Activated CD4-positive, alpha-beta T cell treated with anti-CD3 and anti-CD28 coated beads, Interleukin-2, Interleukin-4, amounts not matched to agents 100 ng/mL and 50 ng/mL, durations not matched to agents 16 hours and 8 hours (primary cell): ENCODE results near the gene CECR2.

Source experiments
- DNase-seq: peaks from one replicate; pipeline ENCODE4 v3.0.0-alpha.2; 2020; ENCODE audit warnings: low spot score

The CECR2 gene

DNA sequence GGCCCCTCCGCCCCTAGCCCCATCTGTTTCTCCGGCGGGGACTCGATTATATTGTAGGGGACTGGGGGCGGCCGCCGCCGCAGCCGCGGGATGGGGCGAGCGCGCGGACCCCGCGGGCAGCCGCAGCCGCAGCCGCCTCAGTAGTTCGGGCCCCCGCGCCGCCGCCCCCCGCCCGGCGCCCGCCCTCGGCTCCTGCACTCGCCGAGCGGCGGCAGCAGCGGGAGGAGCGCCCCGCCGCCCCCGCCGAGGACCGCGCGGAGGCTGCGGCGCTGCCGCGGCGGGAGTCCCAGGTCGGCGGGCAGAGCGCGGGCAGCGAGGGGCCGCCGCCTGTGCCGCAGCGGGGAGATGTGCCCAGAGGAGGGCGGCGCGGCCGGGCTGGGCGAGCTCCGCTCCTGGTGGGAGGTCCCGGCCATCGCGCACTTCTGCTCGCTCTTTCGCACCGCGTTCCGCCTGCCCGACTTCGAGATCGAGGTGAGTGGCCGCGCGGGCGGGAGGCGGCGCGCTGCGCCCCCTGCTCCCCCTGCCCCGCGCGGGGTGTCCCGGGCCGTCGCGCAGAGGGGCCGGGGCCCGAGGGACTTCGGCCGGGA, at the start of gene CECR2:
Gene CECR2 (plus strand): TSS at position 22 of the 587 bp plus-strand sequence. CDS start 324 bp downstream, at position 346.
- no peak for DNase-seq

DNA sequence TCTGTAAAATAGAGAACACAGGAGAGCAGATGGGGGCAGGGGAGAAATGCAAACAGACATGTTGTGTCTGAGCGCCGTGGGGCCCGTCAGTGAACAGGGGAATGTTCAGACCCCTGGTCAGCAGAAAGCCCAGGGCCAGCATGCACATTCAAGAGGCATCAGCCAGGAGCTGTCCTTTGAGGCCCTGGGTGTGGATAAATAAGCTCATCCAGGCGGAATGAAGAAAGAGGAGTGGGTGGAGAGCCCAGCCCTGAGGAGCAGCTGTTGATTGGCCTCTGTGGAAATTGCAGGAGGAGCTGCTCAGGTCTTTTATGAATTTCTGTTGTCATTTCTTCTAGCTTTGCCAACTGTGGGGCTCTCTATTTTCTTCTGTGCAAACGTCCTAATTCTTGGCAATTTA, 49.7 kb upstream of the CECR2 start:
- DNase-seq = no peak

DNA sequence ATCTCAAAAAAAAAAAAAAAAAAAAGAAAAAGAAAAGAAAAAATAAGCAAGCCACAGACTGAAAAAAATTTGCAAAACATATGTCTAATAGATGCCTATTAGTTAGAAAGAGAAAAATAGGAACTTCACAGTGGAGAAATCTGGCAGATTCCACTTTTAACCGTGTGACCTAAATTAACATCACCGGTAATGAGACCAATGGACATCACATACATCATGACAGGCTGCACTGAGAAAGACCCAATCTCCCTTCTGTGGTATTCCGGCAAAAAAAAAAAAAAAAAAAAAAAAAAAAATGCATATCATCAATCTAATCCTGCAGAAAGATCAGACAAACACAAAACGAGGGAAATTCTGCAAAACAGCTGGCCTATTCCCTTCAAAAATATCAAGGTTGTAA, 46.7 kb upstream of the CECR2 start:
- no peak for DNase-seq

GRCh38 chr22:17331690-17332089, 37.6 kb upstream of the CECR2 start:
- no peak for DNase-seq

GRCh38 chr22:17332109-17332800, 37.0 kb upstream of the CECR2 start:
- no peak for DNase-seq

- DNase-seq = no peak
Observed at GRCh38 chr22:17334059-17334458, 35.2 kb upstream of the CECR2 start.

DNA sequence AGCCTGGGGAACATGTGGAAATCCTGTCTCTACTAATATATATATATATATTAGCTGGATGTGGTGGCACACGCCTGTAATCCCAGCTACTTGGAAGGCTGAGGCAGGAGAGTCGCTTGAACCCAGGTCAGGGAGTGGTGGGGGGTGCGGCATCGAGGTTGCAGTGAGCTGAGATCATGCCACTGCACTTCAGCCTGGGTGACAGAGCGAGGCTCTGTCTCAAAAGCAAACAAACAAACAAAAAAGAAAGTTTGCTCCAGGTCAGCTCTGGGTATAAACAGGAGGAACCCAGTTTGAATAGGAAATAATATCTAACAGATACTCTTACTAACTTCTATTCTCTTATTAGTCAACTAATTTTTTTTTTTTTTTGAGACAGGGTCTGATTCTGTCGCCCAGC, 34.3 kb upstream of the CECR2 start:
- no peak for DNase-seq

- no peak for DNase-seq
Observed at GRCh38 chr22:17336061-17336460, 33.2 kb upstream of the CECR2 start.

GRCh38 chr22:17337639-17338038, 31.6 kb upstream of the CECR2 start:
- DNase-seq = no peak

DNA sequence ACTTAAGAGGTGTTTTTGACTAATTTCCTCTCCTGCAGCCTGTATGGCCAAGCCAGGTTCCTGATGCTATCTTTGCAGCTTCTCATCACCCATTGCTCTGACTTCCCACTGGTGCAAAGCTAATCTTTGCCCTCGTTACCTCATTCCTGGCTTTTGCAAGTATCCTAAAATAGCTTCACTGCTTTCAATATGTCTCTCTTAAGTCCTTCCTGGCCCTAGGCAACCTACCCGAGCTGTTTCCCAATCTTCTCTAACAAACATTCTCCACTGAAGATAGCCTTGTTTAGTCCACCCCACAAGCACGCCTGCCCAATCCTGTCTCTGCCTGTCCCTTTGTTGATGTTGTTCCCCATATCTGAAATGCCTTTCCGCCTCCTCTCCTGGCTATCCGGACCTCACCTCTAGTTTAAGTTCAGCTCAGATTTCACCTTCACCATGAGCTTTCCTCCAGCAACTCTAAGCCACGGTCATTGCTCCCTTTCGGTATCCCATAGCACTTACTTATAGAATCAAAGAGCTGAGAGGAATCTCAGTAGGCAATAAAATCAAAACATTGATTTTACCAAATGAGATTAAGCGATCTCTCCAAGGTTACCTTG, 30.1 kb upstream of the CECR2 start:
- DNase-seq = no peak

- no peak for DNase-seq
Observed at GRCh38 chr22:17342361-17342760, 26.9 kb upstream of the CECR2 start.

GRCh38 chr22:17343766-17344165, 25.5 kb upstream of the CECR2 start:
- DNase-seq = no peak

GRCh38 chr22:17346578-17346977, 22.7 kb upstream of the CECR2 start:
- DNase-seq = no peak

DNA sequence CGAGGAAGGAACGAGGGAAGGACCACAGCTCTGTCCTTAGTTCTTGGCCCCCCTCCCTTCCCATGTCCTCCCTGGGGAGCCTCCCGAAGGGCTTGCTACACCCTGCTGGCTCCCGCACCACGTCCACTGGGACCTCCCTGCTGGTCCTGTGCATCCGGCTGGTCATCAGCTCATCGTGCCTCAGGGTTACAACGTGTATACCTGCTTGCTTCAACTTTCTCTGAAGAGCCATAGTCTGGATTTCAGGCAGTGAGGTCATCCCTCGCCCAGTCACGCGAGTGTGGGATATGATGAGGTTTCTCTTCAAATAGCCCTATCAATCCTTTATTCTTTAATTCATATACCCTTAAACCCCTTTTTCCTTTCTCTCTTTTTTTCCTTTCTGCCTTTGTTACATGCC, 21.5 kb upstream of the CECR2 start:
- no peak for DNase-seq

- no peak for DNase-seq
Observed at GRCh38 chr22:17348464-17349103, 20.7 kb upstream of the CECR2 start.

GRCh38 chr22:17349172-17349571, 20.1 kb upstream of the CECR2 start:
- DNase-seq = no peak

DNA sequence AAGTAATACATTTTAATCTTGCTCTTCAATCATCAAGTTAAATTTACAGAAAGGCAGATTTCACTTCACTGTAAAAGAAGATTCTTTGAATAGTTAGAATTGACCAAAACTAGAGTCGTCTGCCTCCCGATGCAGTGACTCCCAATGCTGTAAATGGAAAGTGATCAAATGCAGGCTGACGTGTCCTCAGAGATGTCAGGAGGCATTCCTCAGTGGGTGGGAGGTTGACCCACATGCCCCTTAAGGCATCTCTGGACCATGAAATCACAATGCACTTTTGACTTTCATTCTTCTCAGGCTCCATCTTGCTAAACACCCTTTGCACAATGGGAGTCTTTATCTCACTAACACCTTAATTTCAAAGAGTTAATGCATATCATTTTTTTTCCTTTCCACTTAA, 19.0 kb upstream of the CECR2 start:
- DNase-seq = no peak

DNA sequence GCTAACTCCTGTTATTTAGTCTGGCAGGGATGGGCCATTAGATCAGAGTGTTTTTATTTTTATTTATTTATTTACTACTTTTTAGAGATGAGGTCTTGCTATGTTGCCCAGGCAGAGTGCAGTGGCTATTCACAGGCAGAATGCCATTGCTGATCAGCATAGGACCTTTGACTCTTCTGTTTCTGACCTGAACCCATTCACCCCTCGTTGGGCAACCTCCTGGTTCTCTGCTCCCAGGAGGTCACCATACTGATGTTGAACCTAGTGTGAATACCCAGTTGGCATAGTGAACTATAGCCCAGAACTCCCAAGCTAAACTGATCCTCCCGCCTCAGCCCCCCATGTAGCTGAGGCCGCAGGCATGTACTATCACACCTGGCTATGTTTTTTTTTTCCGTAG, 16.5 kb upstream of the CECR2 start:
- DNase-seq = no peak

GRCh38 chr22:17357688-17358087, 11.6 kb upstream of the CECR2 start:
- no peak for DNase-seq

DNA sequence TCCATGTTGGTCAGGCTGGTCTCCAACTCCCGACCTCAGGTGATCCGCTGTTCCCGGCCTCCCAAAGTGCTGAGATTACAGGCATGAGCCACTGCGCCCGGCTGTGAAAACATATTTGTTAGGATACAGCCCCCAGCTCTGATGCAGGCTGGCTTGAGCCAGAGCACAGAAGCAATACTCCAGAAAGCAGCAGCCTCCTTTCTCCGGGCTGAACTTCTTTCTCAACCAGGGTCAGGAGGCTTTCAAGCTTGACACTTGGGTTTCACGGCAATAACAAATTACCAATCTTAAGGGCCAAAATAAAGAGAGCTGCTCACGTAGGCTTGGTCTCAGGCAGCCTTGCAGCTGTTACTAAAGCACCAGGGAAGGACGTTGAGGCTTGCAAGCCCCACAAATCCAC, 10.8 kb upstream of the CECR2 start:
- no peak for DNase-seq

- DNase-seq = no peak
Observed at GRCh38 chr22:17359501-17359900, 9.8 kb upstream of the CECR2 start.

- no peak for DNase-seq
Observed at GRCh38 chr22:17366329-17366728, 2.9 kb upstream of the CECR2 start.

- DNase-seq = peak; percentile 19
Observed at GRCh38 chr22:17366830-17367229, 2.4 kb upstream of the CECR2 start.
